Gastrocnemius medialis (tissue), 4 donors: Measurements from ENCODE around the gene LMO7.

Experiments used
- POLR2A ChIP-seq, 2 donors: fragments of 450-650 bp; IDR thresholded peaks; one replicate each; pipeline ENCODE4 v1.6.1; 2017; ENCODE audit warnings: antibody characterized with exemption in 2 of 2, mild to moderate bottlenecking in 2 of 2, moderate library complexity in 2 of 2
- TF ChIP-seq, protein P1 (sequence below), 5 experiments: fragments of 450-650 bp in 3 of 5; fragments of 200-600 bp in 2 of 5; sonication (generic) in 2 of 5; IDR thresholded peaks in 4 of 5; conservative IDR thresholded peaks in 1 of 5; 1 replicate in 4 of 5; 2 replicates in 1 of 5; pipeline ENCODE4 v1.5.1; 2016 to 2019; ENCODE audit warnings: antibody characterized with exemption in 5 of 5, mild to moderate bottlenecking in 3 of 5, moderate library complexity in 3 of 5

DNA sequence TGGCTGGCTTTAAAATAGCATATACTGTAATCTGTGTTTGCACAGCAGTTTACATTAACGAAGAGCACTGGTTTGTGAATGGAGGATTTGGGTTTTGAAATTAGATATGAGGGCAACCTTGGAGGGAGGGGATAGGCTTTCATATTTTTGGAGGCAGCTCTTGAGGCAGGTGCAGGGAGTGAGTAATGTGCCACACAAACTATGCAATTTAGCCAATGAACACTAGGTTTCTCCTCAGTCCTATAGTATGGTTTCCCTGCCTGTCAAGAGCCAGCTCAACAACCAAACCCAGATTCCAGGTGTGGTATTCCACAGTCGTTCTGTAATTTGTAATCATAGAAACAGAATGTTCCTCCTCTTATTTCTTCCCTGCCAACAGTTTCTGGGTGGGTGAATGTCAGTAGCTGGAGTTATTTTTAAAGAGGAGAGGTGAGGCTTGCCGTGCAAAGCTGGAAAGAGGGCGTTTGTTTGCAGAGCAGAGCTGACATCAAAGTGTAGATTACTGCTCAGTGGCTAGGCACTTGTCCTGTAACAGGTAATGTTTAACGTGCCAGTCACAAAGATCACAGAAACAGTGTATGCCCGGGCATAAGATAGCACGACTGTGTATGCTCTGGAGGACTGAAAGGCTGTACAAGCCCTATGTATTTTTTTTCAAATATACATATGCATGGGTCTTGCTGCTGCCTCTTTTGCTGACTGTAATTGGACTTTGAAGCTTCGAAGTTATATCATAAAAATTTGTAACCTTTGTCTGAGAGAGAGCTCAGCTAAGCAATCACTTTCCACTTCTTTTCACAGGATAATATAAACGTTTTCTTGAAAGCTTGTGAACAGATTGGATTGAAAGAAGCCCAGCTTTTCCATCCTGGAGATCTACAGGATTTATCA is 124.2 kb downstream of the LMO7 start:
- TF ChIP-seq, protein P1, sequence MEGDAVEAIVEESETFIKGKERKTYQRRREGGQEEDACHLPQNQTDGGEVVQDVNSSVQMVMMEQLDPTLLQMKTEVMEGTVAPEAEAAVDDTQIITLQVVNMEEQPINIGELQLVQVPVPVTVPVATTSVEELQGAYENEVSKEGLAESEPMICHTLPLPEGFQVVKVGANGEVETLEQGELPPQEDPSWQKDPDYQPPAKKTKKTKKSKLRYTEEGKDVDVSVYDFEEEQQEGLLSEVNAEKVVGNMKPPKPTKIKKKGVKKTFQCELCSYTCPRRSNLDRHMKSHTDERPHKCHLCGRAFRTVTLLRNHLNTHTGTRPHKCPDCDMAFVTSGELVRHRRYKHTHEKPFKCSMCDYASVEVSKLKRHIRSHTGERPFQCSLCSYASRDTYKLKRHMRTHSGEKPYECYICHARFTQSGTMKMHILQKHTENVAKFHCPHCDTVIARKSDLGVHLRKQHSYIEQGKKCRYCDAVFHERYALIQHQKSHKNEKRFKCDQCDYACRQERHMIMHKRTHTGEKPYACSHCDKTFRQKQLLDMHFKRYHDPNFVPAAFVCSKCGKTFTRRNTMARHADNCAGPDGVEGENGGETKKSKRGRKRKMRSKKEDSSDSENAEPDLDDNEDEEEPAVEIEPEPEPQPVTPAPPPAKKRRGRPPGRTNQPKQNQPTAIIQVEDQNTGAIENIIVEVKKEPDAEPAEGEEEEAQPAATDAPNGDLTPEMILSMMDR (IDR thresholded peaks at IDR 0.05 in 4 of 5, conservative IDR thresholded peaks at IDR 0.05 in 1 of 5) = peak in 4 of 5 experiments; percentile 18 to 35 (median 26)
- peak; percentile 57 to 89 for TF ChIP-seq POLR2A (IDR thresholded peaks at IDR 0.05)
